Mucosa of descending colon (tissue), 3 donors: Measurements from ENCODE around the gene GDI1. TPM values are rescaled to one million over a fixed set of nuclear protein-coding genes. Genes with fewer than 3 reads are reported as not detected.
"Not testable (repeated sequence)": the region's sequence is repeated elsewhere in the genome, so short reads cannot be mapped to it uniquely, and the experiment has no call there.

Experiments
- ATAC-seq: fragments of 200-7000 bp; cut with Tn5 transposase; one replicate; pipeline ENCODE4 v1.9.1; 2020; ENCODE audit warnings: mild to moderate bottlenecking, moderate library complexity
- DNase-seq, 3 donors: peaks; one replicate each; pipeline ENCODE4 v3.0.0-alpha.2; 2020
- H3K36me3 ChIP-seq: fragments of 200-600 bp; one replicate; pipeline ENCODE4 v1.8.0; 2021; ENCODE audit warnings: low read depth, mild to moderate bottlenecking
- H3K4me1 ChIP-seq: fragments of 200-600 bp; one replicate; pipeline ENCODE4 v1.8.0; 2021; ENCODE audit warnings: low read depth, mild to moderate bottlenecking
- H3K4me3 ChIP-seq: fragments of 200-600 bp; one replicate; pipeline ENCODE4 v1.8.0; 2021; ENCODE audit warnings: mild to moderate bottlenecking
- H3K9me3 ChIP-seq: fragments of 200-600 bp; one replicate; pipeline ENCODE4 v1.8.0; 2021; ENCODE audit warnings: mild to moderate bottlenecking
- intact Hi-C, 2 donors: fragments of 100-400 bp; cut with DNase I in 1 of 2; cut with micrococcal nuclease in 1 of 2; formaldehyde crosslinking; loops; one replicate each; pipeline versions ENCODE4 v1.11.0 to v1.11.1; 2022; cut with DNase I, micrococcal nuclease
- long read RNA-seq, 2 donors: library from polyadenylated mRNA; unstranded; transcript quantifications; one replicate each; pipeline ENCODE4 v2.0.0, GENCODE V29; 2019 to 2021
- total RNA-seq, 3 donors: library from RNA; stranded (reverse); fragmentation: NEBNext Ultra II Directional in 2 of 3; extraction: Animal tissue kit (Norgen Biotek cat#: 25700) in 2 of 3; gene quantifications; one replicate each; pipeline versions ENCODE4 v1.2.1 to v1.2.4, GENCODE V29; 2021 to 2023
- TF ChIP-seq, protein P1 (sequence below): fragments of 200-600 bp; IDR thresholded peaks from one replicate; pipeline ENCODE4 v1.8.0; 2022; ENCODE audit warnings: antibody characterized with exemption, mild to moderate bottlenecking
- donor health status: DM: no; HTN: no; CAD: no; lungs with moderate emphysema.
- donor health status: DM: no; HTN: no; CAD: no.
- donor health status: DM: no; HTN: yes; CAD: no.

The GDI1 gene
- total RNA-seq: 100 to 1,000 TPM in 1 of 3 donors, 10 to 100 TPM in 2; 67.1 to 117 (median 68.1) TPM
- long read RNA-seq, donor 1, transcript GDI1-204 (11 exons, 2,474 nt): major isoform, 91 of 121 reads
- long read RNA-seq, donor 1, partial matches to known transcripts: 13 of 121 reads
- long read RNA-seq, donor 1, other reads (novel, unspliced or antisense): 14 of 121 reads
- long read RNA-seq, donor 2, partial matches to known transcripts: 0 of 4 reads
- long read RNA-seq, donor 2, other reads (novel, unspliced or antisense): 2 of 4 reads

DNA sequence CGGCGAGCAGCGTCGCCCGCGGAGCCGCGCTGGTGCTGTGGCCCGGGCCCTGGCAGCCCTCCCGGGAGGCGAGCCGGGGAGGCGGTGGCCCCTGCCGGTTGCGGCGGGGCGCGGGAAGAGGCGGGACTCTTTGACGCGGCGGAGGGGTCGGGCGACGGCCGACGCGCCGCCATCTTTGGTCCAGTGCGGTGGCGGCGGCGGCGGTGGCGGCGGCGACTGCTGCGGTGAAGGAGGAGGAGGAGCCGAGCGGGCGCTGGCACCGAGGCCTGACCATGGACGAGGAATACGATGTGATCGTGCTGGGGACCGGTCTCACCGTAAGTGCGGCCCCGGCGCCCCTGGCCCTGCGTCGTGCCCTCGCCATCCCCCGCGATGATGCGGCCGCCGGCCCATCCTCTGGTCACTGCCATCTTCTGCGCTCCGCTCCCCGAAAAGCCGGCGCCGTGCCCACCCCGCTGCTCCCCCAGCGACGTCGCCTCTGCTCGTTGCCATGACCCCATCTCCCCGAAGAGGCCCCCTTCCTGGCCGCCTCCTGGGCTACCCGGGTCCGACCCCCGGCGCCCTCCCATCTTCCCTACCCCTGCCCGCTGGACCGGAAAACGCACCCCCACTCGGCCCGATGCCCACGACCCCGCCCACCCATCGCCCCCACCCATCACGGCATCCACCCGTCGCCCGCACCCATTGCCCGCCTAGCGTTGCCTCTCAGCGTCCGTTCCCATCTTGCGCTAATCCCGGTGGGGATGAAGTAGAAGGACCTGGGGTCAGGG lies at the start of gene GDI1:
GDI1 (plus strand) TSS at position 172 of the 770 bp plus-strand sequence; CDS start at position 273, 101 bp downstream.
- Histone ChIP-seq H3K4me1 (no peaks in the 10 kb centered on the region), H3K36me3 (no peaks in the 10 kb centered on the region), H3K4me3 (peak within 1 kb of the TSS; percentile 38), H3K9me3 (no peaks in the 10 kb centered on the region)
- DNase-seq (peak; percentile 55 to 70 (median 66)), ATAC-seq (peak; percentile 78)
- TF ChIP-seq, protein P1, sequence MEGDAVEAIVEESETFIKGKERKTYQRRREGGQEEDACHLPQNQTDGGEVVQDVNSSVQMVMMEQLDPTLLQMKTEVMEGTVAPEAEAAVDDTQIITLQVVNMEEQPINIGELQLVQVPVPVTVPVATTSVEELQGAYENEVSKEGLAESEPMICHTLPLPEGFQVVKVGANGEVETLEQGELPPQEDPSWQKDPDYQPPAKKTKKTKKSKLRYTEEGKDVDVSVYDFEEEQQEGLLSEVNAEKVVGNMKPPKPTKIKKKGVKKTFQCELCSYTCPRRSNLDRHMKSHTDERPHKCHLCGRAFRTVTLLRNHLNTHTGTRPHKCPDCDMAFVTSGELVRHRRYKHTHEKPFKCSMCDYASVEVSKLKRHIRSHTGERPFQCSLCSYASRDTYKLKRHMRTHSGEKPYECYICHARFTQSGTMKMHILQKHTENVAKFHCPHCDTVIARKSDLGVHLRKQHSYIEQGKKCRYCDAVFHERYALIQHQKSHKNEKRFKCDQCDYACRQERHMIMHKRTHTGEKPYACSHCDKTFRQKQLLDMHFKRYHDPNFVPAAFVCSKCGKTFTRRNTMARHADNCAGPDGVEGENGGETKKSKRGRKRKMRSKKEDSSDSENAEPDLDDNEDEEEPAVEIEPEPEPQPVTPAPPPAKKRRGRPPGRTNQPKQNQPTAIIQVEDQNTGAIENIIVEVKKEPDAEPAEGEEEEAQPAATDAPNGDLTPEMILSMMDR: no peak
- intact Hi-C loops: no loop called here

DNA sequence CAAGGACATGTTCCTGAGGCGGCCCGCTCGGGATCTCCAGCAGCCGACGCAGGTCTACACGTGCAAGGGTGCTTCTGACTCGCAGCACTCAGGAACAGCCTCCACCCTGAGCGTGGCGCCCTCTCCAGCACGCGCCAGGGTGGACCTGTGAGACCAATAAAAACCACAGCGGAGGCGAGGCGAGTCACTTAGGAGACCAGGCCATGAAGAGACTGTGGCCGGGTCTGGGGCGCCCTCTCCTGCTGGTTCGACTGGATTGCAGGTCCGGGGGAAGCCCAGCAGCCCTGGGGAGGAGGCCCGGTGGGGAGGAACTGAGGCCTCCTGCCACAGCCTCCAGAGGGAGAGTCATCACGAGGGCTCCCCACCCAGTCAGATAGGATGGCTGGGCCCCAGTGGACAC lies 48.9 kb upstream of the GDI1 start:
- H3K4me3 ChIP-seq, H3K4me1 ChIP-seq, intact Hi-C loops, DNase-seq, H3K36me3 ChIP-seq, H3K9me3 ChIP-seq: not testable (repeated sequence)
- ATAC-seq: peak; percentile 60

DNA sequence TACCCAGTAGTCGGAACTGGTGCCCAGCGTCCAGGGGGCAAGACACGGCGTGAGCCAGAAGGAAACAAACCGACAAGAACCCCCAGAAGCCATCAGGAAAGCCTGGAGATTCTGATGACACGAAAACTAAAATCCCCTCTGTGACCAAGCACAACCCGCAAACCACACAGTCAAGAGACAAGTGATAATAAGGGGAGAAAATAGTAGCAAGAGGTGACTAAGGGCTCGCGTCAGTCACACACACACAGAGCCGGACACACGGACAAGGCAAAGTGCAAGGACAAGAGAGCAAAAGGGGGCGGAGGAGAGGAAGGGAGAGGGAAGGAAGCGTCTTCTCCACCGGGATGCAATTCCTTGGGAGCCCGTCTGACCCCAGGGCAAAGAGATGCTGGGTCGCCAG lies 48.3 kb upstream of the GDI1 start:
- H3K4me1 ChIP-seq, H3K9me3 ChIP-seq, DNase-seq, H3K4me3 ChIP-seq, ATAC-seq, intact Hi-C loops, H3K36me3 ChIP-seq: not testable (repeated sequence)

DNA sequence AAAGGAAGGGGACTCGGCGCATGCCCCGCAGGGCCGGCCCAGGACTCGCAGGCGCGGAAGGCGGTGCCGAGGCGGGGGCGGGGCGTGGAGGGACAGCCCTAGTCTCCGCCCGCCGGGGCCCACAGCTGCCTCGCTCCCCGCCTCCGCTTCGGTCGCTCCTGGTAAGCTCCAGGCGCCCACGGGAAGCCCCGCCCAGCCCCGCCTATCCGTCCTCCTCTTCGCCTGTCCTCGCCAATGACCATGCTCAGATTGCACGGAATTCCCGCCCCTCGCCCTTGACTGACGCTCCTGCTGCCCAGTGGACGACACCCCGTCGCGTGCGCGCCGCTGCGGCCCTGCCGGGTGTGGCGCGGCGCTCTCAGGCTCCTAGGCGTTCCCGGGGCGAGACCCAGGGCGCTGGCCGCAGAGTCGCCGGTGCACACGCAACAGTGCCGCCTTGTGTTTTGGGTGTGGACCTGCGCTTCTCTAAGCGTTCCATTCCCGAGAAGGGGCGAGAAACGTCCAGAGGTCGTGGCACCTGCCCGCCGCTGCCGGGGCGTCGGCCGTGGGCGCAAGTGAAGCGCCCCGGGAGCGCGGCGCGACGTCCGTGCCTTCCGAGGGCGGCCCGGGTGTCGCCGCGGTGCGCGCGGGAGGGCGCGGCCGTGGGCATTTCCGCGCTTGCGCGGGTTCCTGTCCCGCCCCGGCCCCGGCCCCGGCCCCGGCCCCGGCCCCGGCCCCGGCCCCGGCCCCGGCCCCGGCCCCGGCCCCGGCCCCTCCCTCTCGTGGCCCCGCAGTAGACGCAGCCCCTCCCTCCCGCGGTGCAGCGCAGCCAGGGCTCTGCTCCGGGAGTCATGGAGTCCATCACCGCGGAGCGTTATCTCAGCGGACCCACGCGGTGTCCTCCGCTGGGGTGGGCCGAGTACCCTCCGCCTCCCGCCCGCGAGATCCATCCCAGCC lies 46.9 kb upstream of the GDI1 start:
- intact Hi-C loops, H3K9me3 ChIP-seq, H3K4me1 ChIP-seq, DNase-seq, H3K36me3 ChIP-seq, H3K4me3 ChIP-seq: not testable (repeated sequence)
- peak; percentile 87 for ATAC-seq

DNA sequence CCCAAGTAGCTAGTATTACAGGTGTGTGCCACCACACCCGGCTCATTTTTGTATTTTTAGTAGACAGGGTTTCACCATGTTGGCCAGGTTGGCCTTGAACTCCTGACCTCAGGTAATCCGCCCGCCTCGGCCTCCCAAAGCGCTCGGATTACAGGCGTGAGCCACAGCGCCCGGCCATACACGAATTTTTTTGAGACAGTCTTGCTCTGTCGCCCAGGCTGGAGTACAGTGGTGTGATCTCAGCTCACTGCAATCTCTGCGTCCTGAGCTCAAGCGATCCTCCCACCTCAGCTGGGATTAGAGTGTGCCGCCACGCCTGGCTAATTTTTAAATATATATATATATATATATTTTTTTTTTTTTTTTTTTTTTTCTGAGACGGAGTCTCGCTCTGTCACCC lies 40.6 kb upstream of the GDI1 start:
- H3K9me3 ChIP-seq, H3K4me1 ChIP-seq, H3K4me3 ChIP-seq, H3K36me3 ChIP-seq, ATAC-seq, intact Hi-C loops, DNase-seq: not testable (repeated sequence)

DNA sequence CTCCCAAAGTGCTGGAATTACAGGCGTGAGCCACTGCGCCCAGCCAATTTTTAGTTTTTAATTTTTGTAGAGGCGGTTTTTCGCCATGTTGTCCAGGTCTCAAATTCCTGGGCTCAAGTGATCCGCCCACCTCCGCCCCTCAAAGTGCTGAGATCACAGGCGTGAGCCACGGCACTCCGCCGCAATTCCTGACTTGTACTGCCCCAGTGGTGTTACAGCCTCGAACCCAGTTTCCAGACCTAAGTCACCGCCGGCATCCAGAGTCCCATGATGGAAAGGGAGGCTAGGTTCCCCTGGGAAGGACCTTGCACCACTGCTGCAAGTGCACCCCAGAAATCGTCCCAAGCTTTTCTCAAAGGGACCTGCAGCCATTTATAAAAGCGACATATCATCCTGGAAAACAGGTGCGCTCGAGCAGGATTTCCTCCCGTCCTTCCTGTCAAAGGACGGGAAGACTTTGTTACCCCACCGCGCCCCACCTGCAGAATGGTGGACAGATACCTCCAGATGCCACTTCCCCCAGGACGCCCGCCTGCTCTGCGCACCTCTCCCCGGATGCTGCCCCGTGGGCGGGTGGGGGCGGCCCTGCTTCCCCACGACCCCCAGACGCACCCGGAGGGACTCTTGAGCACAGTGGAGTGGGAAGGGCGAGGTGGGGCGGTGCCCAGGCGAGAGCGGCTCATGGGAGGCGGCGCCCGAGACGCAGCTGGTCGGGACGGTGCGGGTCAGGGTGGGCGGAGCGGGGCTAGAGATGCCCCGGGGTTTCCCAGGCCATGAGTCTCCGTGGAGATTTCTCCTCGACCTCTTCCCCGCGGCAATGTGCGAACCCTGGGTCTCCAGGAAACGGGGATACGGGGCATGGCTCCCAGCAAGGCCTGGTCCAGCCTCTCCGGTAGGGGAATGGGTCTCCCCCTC lies 39.7 kb upstream of the GDI1 start:
- peak; percentile 80 for ATAC-seq
- TF ChIP-seq, protein P1: no peak
- H3K4me1 ChIP-seq: peaks cover 4% of the 10 kb centered on the region

More for the DNA sequence above, 39.7 kb upstream of the GDI1 start:
- H3K4me3 ChIP-seq: no peak overlapping the region
- intact Hi-C loops: no loop called here
- no peaks in the 10 kb centered on the region for H3K9me3 ChIP-seq
- peak; percentile 78 to 89 (median 86) for DNase-seq
- H3K36me3 ChIP-seq: no peaks in the 10 kb centered on the region
